NCI-H748 (cell line): Measurements from ENCODE around the gene LNX1.

Source experiments
- DNase-seq: peaks from one replicate; lab custom pipeline; 2025; ENCODE audit not compliant: unreplicated experiment; lab: John Stamatoyannopoulos, UW

The LNX1 gene

GRCh38 chr4:53591372-53591892 is at the start of gene LNX1:
TSS of gene LNX1 (minus strand) at chr4:53591486. CDS start at chr4:53574002, 17,484 bp downstream.
- DNase-seq: peak; percentile 99

DNA sequence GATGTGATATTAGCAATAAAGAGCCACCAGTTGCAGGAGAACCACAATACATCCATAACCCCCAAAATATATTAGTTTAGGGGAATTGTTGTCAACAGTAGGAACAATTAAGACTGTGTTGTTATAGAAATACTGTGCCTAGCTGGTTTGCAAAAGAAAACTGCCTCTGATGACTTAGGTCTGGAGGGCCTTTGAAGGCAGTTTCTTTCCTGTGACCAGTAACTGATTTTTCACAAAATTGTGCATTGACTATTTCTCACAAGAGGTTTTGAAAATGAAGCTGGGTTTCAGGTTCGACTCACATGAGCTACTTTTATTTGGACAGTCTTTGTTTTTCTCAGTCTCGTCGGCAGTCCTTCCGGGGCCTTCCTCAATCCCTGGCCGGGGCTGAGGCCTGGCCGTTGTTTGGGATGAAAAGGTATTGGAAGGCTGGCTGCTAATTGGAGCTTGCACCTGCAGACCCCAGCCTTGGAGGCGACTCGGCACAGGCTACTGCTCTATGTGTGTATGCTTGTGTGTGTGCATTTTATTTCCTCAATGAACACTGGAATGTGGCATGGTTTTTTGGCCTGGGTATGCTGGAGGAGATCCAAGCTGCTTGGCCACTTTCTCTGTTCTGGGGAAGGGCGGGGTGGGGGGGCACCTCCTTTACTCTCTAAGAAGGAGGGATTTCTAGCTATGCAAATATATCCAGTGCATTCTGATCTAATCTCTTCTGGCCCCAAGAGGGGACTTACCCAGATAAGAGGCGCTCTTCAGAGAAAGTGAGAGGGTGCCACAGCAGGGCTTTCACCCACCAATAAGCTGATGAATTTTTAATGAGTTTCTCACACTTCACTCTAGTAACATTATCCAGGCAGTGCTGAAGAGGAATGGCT is 49.5 kb upstream of the LNX1 start:
- DNase-seq: peak; percentile 24

- DNase-seq: no peak
These were observed 47.6 kb upstream of the LNX1 start for GRCh38 chr4:53638919-53639318.

DNA sequence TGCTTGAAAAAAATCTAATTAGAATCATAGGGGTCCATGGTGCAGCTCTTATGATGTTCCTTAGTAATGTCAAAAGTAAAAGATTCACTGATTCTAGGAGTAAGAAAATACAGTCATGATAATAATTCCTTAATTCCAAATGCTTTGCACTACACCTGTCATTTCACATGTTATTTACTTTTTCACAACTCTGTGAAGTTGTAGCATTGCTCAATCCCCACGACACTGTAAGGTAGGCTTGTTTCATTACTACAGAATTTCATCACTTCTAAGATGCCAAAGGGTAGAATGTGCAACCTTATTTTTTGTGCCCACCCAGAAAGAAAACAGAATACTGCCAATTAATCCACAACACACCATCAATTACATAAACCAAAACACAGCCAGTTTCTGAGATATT is 46.1 kb upstream of the LNX1 start:
- no peak for DNase-seq

DNA sequence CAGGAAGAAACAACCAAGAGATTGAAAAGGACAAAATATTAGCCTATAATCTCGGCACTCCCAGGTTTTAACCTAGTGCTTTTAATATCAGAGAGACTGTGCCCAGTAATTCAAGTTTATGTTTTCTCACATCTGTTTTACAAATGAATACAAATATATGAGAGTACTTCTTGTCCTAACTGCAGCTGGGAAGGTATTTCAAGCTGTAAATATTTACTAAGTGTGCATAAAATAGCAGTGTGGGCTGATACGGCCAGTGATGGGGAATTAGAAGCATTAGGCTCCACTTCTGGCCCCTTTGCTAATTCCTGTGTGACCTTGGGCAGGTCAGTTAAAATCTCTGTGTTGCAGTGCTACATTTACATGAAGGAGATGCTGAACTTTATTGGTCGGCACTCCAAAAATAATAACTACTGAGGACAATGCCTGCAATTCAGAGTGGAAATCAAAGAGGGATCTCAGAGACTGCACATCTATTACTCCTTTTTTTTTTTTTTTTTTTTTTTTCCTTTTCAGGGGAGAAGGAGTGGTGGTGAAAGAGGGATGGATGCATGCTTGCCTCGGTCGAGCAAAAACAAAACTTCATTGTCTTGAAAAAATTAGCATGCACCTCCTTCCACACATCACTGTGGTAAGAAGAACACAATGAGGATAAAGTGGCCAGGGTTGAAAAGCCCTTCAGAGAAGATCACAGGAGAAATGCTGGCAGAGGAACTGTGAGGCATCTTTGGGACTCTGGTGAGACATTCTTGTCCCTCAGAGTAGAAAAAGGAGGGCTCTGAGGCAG is 44.6 kb upstream of the LNX1 start:
- DNase-seq: peak; percentile 33

DNA sequence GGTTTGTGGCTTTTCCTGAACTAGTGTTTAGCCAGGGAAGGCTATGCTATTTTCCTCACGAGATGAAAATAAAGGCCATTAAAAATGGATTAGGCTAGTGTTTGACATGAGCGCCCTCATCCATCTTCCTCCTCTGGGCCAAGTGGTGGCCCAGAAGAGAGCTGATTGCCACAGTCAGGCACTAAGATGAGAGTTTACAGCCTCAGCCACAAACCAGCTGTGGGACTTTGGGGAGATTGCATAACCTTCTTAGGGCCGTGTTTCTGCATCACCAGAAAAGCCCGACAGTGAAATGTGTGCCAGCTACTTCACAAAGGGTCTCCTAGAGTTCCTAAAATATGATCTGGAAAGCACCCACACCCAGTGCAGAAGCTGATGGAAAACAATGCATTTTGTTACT is 42.3 kb upstream of the LNX1 start:
- DNase-seq: peak; percentile 40

DNA sequence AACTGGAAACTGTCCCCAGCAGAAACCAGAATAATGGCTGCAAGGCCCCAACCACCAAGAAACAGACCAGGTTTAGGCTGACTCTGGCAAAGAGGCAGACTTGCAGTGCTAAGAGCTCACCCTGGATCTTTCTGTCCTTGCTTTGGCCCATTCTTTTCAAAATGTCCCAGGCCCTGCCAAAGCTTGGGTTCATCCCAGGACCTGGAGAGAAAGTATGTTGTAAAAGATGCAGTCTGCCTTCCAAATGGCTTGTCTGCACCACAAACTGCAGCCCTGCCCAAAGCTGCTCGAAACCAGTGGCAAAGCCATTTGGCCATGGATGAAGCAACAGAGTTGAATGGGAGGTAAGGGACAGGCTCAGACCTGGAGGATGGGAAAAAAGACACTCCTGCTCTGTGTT is 38.0 kb upstream of the LNX1 start:
- DNase-seq: no peak

GRCh38 chr4:53626491-53626890 is 35.2 kb upstream of the LNX1 start:
- no peak for DNase-seq

DNA sequence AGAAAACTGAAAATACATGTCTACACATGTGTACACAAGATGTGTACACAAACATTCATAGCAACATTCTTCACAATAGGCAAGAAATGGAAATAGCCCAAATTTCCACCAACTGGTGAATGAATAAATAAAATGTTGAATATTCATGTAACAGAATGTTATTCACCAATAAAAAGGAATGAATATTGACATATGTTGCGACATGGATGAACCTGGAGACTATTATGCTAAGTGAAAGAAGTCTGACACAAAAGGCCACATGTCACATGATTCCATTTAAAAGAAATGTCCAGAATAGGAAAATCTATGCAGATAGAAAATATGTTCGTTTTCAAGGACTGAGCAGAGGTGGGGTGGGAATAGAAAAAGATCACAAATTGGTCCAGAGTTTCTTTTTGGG is 34.6 kb upstream of the LNX1 start:
- DNase-seq: no peak

DNA sequence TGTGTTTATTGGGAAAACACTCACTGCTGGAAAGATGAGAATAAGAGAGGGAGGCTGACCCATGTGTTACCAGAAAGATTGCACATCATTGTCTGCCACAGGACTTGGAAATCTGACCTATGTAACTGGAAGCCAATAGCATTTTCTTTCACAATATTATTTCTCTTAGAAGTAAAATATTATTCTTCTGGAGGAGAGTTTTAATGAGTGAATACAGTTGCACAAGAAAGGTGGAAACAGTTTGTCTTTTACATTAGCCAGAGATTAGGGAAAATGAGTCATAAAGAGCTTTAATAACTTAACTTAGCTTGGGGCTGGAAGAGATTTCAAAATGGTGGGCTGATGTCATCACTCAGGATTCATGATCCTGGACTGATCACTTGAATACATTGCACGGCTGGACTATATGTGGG is 31.5 kb upstream of the LNX1 start:
- no peak for DNase-seq

DNA sequence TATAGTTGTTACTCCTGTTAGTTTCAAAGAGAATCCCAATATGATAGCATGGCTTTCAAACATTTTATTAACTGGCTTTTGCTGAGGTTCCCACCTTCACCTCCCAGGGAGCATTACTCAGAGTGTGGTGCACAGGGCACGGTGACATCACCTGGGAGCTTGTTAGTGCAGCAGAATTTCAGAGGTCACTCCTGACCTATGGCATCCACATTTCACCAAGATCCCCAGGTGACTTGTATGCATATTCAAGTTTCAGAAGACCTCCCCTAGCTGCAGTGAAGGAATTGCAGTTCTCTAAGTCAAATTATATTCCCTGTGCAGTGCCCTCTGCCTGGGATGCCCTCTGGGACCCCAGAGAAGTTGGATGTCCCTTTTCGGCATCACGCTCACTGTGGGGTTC is 29.7 kb upstream of the LNX1 start:
- DNase-seq: no peak

DNA sequence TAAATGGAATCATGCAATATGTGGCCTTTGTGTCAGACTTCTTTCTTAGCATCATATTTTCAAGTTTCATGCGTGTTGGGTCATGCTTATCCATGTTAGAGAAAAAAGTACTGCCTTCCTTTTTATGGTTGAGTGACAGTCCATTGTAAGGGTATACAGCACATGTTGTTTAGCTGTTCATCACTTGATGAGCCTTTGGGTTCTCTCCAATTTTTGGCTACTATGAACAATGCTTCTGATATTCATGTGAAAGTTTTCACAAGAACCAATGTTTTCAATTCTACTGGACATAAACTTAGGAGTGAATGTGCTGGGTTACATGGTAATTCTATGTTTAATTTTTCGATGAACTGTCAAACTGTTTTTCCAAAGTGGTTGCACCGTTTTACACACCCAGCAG is 28.1 kb upstream of the LNX1 start:
- peak; percentile 1 for DNase-seq

- DNase-seq: peak; percentile 72
These were observed 27.0 kb upstream of the LNX1 start for GRCh38 chr4:53618321-53618720.

DNA sequence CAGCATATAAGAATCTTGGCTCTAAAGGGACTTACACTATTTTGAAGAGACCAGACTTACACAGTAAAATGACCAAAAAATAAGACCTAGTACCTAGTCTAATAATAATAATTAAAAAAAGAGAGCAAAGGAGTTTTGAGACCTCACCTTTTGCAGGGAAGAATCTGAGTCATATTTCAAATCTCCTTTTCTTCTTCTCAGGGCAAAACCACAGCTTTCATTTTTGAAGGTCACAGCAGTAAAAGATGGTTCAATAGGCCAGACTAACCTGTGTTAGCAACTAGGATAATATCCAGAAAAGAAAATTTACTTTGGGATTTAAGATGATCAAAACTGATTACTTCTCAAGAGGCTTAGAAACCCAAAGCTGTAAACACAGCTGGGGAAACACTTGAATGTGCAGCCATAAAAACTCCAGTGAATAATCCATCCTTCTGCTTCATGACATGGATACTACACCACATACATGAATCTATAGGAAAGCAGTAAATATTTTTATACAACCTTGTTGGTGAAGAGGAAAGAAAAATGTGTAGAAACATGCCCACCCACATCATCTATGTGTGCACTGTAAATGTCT is 25.9 kb upstream of the LNX1 start:
- peak; percentile 55 for DNase-seq

- DNase-seq: peak; percentile 55
These were observed 24.9 kb upstream of the LNX1 start for GRCh38 chr4:53616219-53616618.

GRCh38 chr4:53614591-53614990 is 23.3 kb upstream of the LNX1 start:
- DNase-seq: peak; percentile 59

GRCh38 chr4:53613428-53613827 is 22.1 kb upstream of the LNX1 start:
- DNase-seq: no peak

DNA sequence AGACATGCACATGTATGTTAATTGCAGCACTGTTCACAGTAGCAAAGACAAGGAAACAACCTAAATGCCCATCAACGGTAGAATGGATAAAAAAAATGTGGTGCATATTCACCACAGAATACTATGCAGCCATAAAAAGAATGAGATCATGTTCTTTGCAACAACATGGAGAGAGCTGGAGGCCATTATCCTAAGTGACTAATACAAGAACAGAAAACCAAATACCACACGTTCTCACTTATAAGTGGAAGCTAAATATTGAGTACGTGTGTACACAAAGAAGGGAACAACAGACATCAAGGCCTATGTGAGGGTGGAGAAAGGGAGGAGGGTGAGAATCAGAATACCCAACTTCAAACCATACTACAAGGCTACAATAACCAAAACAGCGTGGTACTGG is 17.4 kb upstream of the LNX1 start:
- no peak for DNase-seq

GRCh38 chr4:53608242-53608641 is 17.0 kb upstream of the LNX1 start:
- DNase-seq: no peak

GRCh38 chr4:53605783-53606182 is 14.5 kb upstream of the LNX1 start:
- no peak for DNase-seq

GRCh38 chr4:53602390-53602789 is 11.1 kb upstream of the LNX1 start:
- peak; percentile 6 for DNase-seq
